T-helper 1 cell treated with Interleukin-12 subunit alpha and Interleukin-12 subunit beta and Interleukin-4 antibody, amounts not matched to agents 30 μg/mL and 1 μg/mL, for 36 hours (primary cell): ENCODE data around the gene THEMIS2.
"Not testable (repeated sequence)": the region's sequence is repeated elsewhere in the genome, so short reads cannot be mapped to it uniquely, and the experiment has no call there.

Experiments used
- H3K27ac Mint-ChIP-seq: one replicate; pipeline ENCODE4 v1.8.0; 2021; ENCODE audit warnings: mild to moderate bottlenecking, mixed read lengths
- H3K27me3 Mint-ChIP-seq: one replicate; pipeline ENCODE4 v1.8.0; 2021; ENCODE audit warnings: low read depth, mixed read lengths
- H3K36me3 Mint-ChIP-seq: one replicate; pipeline ENCODE4 v1.8.0; 2021; ENCODE audit warnings: low read depth, mixed read lengths
- H3K4me1 Mint-ChIP-seq: one replicate; pipeline ENCODE4 v1.8.0; 2021; ENCODE audit warnings: low read depth, mixed read lengths
- H3K4me3 Mint-ChIP-seq: one replicate; pipeline ENCODE4 v1.8.0; 2021; ENCODE audit warnings: mild to moderate bottlenecking, moderate library complexity, mixed read lengths
- H3K9me3 Mint-ChIP-seq: one replicate; pipeline ENCODE4 v1.8.0; 2021; ENCODE audit warnings: mixed read lengths

The THEMIS2 gene

DNA sequence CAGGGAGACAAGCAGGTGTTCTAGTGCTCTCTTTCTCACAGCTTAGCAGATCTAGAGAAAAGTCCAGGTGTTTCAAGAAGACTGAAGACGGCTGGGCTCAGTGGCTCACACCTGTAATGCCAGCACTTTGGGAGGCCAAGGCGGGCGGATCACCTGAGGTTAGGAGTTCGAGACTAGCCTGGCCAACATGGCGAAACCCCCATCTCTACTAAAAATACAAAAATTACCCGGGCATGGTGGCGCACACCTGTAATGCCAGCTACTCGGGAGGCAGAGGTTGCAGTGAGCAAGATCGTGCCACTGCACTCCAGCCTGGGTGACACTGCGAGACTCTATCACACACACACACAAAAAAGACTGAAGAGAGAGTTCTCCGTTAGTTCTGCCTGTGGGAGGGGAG, 14.8 kb upstream of the THEMIS2 start:
- not testable (repeated sequence) for H3K27me3 Mint-ChIP-seq, H3K27ac Mint-ChIP-seq, H3K9me3 Mint-ChIP-seq, H3K36me3 Mint-ChIP-seq, H3K4me3 Mint-ChIP-seq, H3K4me1 Mint-ChIP-seq

DNA sequence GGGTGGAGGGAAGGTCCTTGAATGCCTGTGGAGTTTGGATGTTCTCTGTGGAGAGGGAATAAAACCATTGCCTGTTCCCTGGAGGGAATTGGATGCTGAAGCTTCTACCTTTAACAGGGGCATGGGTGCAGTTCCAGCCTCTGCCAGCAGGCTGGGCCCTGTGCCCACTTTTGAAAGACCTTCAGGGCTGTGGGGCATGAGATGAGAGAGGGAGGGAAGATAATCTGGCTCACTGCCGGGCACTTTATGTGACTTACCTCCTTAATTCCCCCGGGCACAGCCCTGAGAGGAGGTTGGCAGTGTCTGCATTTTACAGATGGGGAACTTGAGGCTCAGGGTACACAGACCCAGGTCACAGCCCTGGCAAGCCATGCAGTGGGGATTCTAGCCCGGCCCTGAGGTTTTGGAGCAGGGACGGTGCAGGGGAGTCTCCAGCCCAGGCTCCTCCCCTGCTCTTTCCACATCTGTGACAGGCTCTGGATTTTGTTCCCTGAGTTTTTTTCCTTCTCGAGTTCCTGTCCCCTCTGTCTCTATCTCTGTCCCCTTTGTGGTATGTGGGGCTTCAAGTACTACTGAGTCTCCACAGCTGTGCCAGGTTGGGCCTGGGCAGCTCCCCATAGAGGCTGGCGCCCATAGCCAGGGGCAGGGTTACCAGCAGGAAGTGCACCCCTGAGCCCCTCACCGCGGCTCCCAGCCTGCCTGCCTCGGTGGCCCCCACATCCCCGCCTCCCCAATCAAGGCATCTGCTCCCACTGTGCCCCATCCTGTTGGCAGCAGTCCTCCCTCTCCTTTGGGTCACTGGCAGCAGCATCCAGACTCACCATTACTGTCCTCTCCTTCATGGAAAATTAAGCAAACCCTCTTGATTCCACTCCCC, 14.0 kb upstream of the THEMIS2 start:
- Mint-ChIP-seq H3K4me1 (peaks cover 12% of the 10 kb centered on the region), H3K36me3 (no peaks in the 10 kb centered on the region), H3K27ac (peak overlapping the region; percentile 66), H3K4me3 (no peak overlapping the region), H3K9me3 (no peaks in the 10 kb centered on the region), H3K27me3 (no peaks in the 10 kb centered on the region)

DNA sequence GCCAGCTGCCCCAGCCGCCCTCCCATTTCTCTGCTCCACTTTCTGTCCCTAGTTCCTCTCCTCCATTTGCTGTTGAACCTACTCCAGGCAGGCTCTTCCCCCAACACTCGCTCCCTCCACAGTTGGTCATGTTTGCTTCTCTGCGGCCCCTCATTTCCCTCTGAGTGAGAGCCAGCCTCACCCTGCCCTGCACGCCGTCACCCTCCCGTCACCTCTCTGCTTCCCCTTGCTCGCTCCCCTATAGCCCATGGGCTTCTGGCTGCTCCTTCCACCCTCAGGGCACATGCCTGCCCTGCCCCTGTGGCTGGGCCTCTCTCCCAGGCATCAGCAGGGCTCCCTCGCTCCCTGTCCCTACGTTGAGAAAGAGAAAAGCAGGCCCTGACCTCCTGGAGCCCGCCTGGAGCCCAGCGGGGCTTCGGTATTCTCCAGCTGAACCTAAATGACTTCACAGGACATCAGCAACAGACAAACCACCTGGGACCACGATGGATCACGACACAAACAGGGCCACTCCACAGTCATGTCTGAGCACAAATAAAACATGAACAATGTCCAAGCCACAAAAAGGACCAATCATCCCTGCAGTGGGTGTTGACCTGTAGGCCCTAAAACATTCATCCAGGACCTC, 13.3 kb upstream of the THEMIS2 start:
- Mint-ChIP-seq H3K4me3 (no peak overlapping the region), H3K4me1 (peaks cover 17% of the 10 kb centered on the region), H3K27ac (no peak overlapping the region)

DNA sequence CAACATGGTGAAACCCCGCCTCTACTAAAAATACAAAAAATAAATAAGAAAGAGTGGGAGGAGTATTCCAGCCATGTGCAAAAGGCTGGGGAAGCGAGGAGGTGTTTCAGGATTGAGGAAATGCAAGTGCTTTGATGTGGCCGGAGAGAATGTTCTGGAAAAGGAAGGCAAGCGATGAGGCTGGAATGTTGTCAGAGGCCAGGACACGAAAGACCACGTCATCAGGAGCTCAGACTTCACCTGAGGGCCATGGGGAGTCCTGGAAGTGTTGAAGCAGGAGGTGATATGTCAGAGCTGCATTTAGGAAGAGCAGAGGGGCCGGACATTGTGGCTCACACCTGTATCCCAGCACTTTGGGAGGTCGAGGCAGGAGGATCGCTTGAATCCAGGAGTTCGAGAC, 10.9 kb upstream of the THEMIS2 start:
- peaks cover 30% of the 10 kb centered on the region for H3K4me1 Mint-ChIP-seq
- H3K36me3 Mint-ChIP-seq = no peaks in the 10 kb centered on the region
- no peaks in the 10 kb centered on the region for H3K9me3 Mint-ChIP-seq
- no peak overlapping the region for H3K4me3 Mint-ChIP-seq
- no peak overlapping the region for H3K27ac Mint-ChIP-seq
- H3K27me3 Mint-ChIP-seq = no peaks in the 10 kb centered on the region

More for the DNA sequence above, 13.3 kb upstream of the THEMIS2 start:
- Mint-ChIP-seq H3K36me3 (no peaks in the 10 kb centered on the region), H3K9me3 (no peaks in the 10 kb centered on the region), H3K27me3 (no peaks in the 10 kb centered on the region)

DNA sequence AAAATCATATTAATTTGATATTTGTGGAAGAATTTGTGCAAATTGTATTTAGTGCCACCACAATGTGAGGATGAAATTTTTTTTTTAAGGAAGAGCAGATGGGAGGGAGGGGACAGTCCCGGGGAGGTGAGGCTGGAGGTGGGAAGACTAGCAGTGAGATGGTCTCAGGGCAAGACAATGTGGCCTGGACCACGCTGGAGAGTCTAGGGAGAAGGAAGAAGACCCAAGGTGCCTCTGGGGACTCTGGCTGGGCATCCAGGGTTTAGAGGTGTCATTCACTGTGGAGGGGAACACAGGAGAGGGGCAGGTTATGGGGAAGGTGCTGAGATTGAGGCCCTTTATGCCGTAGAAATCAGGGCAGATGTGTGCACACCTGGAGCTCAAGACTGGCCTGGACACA, 10.3 kb upstream of the THEMIS2 start:
- no peaks in the 10 kb centered on the region for H3K27me3 Mint-ChIP-seq
- H3K4me3 Mint-ChIP-seq = no peak overlapping the region
- H3K36me3 Mint-ChIP-seq = no peaks in the 10 kb centered on the region
- H3K9me3 Mint-ChIP-seq = no peaks in the 10 kb centered on the region
- peak overlapping the region; percentile 37 for H3K27ac Mint-ChIP-seq
- H3K4me1 Mint-ChIP-seq = peaks cover 32% of the 10 kb centered on the region

DNA sequence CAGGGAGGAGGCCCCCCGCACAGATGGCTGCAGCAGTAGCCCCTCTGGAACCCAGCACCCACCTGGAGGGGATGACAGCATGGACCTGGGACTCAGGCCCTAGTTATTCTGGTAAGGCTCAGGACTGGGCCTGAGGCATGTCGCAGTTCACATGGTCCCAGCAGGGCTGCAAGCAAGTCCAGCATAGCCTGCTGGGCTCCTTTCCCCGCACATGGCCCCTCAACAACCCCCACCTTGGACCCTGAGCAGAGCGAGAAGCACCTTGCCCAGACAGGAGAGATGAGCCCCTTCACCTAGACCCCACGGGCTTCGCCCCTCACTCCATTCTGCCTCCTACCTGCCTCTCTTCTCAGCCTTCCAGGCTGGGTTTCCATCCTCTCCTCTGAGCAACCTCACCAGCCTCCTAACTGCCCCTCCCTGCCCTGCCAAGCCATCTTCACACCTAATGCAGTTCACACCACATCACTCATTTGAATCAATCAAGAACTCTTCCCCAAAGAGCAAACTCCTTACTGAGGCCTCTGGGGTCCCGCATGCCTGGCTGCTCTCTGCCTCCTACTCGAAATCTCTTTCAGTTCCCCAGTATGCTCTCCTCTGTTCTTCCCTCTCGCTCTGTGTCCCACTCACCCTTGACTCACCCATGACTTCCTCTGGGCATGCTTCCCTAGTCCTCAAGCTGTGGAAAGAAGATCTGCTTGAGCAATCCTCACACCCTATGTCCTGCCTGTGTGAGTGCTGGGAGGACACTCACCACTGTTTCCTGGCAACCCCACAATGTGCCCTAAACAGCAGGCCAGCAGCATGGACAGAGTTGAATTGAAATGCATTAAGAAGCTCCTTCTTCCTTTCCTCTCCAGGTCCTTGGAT, 9.4 kb upstream of the THEMIS2 start:
- peak overlapping the region; percentile 79 for H3K27ac Mint-ChIP-seq
- H3K9me3 Mint-ChIP-seq = no peaks in the 10 kb centered on the region
- peaks cover 38% of the 10 kb centered on the region for H3K4me1 Mint-ChIP-seq
- H3K4me3 Mint-ChIP-seq = no peak overlapping the region
- no peaks in the 10 kb centered on the region for H3K27me3 Mint-ChIP-seq
- no peaks in the 10 kb centered on the region for H3K36me3 Mint-ChIP-seq

DNA sequence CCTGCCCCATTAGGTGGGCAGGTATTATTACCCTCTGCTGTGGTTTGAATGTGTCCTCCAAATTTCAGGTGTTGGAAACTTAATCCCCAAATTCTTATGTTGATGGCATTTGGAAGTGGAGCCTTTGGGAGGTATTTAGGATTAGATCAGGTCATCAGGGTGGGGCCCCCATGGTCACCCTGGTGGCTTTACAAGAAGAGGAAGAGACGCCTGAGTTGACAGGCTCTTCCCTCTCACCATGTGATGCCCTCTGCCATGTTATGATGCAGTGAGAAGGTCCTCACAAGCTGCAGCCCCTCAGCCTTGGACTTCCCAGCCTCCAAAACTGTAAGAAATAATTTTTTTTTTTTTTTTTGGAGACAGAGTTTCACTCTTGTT, 8.8 kb upstream of the THEMIS2 start:
- Mint-ChIP-seq H3K9me3 (no peaks in the 10 kb centered on the region), H3K4me1 (peaks cover 38% of the 10 kb centered on the region), H3K36me3 (no peaks in the 10 kb centered on the region), H3K4me3 (no peak overlapping the region), H3K27me3 (no peaks in the 10 kb centered on the region), H3K27ac (peak overlapping the region; percentile 79)

DNA sequence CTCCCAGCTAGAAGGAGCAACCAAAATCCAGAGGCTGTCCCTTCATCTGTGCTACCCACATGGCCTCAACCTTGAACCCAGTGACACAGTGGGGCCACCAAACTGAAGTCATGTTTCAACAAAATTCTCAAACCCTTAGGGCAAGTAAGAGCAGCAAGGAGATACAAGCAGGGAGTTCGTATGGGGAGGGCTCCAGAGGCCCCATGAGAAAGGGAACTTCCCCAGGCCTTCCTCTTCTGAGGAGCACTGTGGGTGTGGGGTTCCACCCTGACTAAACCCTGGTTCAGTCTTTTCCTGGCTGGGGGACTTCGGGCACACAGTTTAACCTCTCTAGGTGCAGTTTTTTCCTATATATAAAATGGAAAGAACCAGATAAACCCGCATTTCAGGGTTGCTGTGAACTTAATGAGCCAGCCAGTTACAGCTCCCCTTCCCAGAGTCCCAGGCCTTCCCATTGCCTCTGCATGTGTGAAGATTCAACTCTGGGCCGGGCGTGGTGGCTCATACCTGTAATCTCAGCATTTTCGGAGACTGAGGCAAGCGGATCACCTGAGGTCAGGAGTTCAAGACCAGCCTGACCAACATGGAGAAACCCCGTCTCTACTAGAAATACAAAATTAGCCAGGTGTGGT, 8.0 kb upstream of the THEMIS2 start:
- Mint-ChIP-seq H3K4me3 (no peak overlapping the region), H3K4me1 (peaks cover 44% of the 10 kb centered on the region)

DNA sequence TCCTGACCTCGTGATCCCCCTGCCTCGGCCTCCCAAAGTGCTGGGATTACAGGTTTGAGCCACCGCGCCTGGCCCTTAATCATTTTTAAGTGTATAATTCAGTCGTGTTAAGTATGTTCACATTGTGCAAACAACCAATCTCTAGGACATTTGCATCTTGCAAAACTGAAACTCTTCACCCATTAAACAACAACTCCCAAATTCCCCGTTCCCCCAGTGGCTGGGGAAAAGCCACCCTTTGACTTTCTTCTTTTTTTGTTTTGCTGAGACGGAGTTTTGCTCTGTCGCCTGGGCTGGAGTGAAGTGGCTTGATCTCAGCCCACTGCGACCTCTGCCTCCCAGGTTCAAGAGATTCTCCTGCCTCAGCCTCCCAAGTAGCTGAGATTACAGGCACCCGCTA, 6.5 kb upstream of the THEMIS2 start:
- Mint-ChIP-seq H3K27ac (no peak overlapping the region), H3K36me3 (no peaks in the 10 kb centered on the region), H3K27me3 (no peaks in the 10 kb centered on the region), H3K4me3 (no peak overlapping the region), H3K4me1 (peaks cover 50% of the 10 kb centered on the region), H3K9me3 (no peaks in the 10 kb centered on the region)

More for the DNA sequence above, 8.0 kb upstream of the THEMIS2 start:
- Mint-ChIP-seq H3K36me3 (no peaks in the 10 kb centered on the region), H3K9me3 (no peaks in the 10 kb centered on the region), H3K27me3 (no peaks in the 10 kb centered on the region), H3K27ac (peak overlapping the region; percentile 97)

DNA sequence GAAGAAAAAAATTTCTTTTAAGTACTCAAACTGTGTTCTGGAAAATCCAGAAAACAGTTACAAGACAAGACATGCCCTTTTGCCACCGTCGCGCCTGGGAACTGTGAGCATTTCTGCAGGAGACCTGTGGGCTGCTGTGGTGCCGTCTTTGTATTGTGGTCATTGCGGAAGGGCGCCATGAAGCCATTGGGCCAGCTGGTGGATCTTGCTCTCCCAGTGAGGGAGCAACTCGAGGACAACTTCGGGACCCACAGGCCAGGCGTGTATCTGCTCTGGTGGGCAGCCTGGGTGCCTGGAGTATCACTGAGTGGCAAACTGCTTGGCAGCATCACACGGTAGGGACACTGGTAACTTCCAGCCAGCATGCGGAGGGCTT, 3.8 kb upstream of the THEMIS2 start:
- Mint-ChIP-seq H3K9me3 (no peaks in the 10 kb centered on the region), H3K27me3 (no peaks in the 10 kb centered on the region), H3K4me3 (peak overlapping the region; percentile 10), H3K27ac (peak overlapping the region; percentile 86), H3K36me3 (peaks cover 3% of the 10 kb centered on the region), H3K4me1 (peaks cover 45% of the 10 kb centered on the region)

DNA sequence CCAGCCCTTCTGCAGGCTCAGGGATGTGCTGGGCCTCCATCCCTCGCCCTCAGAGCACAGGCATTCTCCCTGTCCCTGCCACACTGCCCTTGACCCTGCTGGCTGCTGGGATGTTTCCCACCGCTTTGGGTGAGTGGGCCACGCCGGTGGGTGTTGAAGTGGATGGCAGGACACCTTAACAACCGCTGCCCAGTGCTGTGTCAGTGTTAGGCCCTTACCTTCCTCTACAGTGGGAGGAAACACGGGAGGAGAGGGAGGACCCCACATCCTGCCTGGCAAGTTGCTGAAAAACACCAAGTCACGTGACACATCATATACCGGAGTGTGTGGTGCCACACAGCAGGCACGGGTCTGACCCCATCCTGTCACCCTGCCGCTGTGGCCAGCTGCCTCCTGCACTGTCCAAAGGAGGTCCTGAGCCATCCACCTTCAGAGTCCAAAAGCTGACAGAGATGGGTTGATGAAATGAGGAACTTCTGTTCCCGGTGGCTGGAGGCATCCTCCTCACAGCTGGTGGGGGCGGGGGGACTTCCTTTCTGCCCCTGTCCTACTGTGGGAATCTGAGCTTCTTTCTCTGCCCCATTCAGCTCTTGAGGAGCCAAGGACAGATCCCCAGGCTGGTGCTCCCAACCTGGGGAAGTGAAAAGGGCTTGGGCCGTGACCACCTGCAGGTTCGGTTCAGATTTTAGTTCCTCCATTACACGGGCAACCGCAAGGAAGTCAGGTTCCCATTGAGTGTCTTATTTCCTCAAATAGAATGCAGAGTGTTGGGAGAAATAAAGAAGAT, 3.2 kb upstream of the THEMIS2 start:
- H3K27ac Mint-ChIP-seq = peak overlapping the region; percentile 86

DNA sequence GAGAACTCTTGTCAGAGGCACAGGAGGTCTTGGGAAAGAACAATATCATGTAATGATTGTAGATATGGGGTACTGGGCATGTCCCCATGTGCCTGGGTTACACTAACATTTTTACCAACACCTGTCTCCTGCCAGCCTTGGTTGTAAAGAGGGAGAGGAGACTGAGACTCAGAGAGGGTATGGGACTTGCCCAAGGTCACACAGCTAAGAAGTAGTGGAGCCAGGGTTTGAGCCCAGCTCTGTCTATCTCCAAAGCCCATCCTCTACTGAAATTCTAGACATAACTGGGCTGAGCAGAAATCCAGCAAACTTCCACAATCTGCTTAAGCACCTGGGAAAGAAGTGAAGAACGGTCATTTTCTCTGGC, 2.6 kb upstream of the THEMIS2 start:
- H3K27ac Mint-ChIP-seq = peak overlapping the region; percentile 86
- H3K4me3 Mint-ChIP-seq = peak overlapping the region; percentile 63
- peaks cover 41% of the 10 kb centered on the region for H3K4me1 Mint-ChIP-seq
- H3K36me3 Mint-ChIP-seq = peaks cover 6% of the 10 kb centered on the region
- H3K27me3 Mint-ChIP-seq = no peaks in the 10 kb centered on the region
- no peaks in the 10 kb centered on the region for H3K9me3 Mint-ChIP-seq

More for the DNA sequence above, 3.2 kb upstream of the THEMIS2 start:
- Mint-ChIP-seq H3K9me3 (no peaks in the 10 kb centered on the region), H3K36me3 (peaks cover 5% of the 10 kb centered on the region), H3K4me3 (peak overlapping the region; percentile 63), H3K4me1 (peaks cover 43% of the 10 kb centered on the region), H3K27me3 (no peaks in the 10 kb centered on the region)

DNA sequence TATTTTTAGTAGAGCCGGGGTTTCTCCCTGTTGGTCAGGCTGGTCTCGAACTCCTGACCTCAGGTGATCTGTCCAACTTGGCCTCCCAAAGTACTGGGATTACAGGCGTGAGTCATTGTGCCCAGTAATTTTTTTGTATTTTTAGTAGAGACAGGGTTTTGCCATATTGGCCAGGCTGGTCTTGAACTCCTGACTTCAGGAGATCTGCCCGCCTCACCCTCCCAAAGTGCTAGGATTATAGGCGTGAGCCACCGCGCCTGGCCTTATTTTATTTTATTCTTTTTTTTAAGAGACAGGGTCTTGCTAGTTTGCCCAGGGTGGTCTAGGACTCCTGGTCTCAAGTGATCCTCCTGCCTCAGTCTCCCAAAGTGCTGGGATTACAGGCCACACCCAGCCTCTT, 1.3 kb upstream of the THEMIS2 start:
- peaks cover 36% of the 10 kb centered on the region for H3K4me1 Mint-ChIP-seq
- H3K9me3 Mint-ChIP-seq = not testable (repeated sequence)

More for the DNA sequence above, 1.3 kb upstream of the THEMIS2 start:
- not testable (repeated sequence) for H3K4me3 Mint-ChIP-seq, H3K27me3 Mint-ChIP-seq, H3K27ac Mint-ChIP-seq
- H3K36me3 Mint-ChIP-seq = peaks cover 11% of the 10 kb centered on the region
